ENCODE measurements around the gene CPAMD8.

Gene CPAMD8

GRCh38 chr19:17061205-17061604 is 34.6 kb upstream of the CPAMD8 start:
- Histone ChIP-seq H3K27ac (ENCODE audit: low read length) (no peak overlapping the region), H3K4me3 (ENCODE audit: low read depth in 1 of 2, low read length in 2 of 2) (no peak overlapping the region), H3K4me1 (ENCODE audit: control insufficient read depth in 1 of 2, insufficient read depth in 2 of 2, low read length in 2 of 2) (no peaks in the 10 kb centered on the region), H3K27me3 (ENCODE audit: low read depth, low read length) (no peaks in the 10 kb centered on the region), H3K9me3 (ENCODE audit: control insufficient read depth in 1 of 2, low read length in 2 of 2) (peaks cover 3 to 16% of the 10 kb centered on the region in 2 donors), H3K36me3 (ENCODE audit: control insufficient read depth in 1 of 2, insufficient read depth in 2 of 2, low read length in 2 of 2) (peaks cover 19 to 25% of the 10 kb centered on the region in 2 donors)

- H3K9me3 ChIP-seq (ENCODE audit: control insufficient read depth in 1 of 2, low read length in 2 of 2) = peaks cover 3 to 16% of the 10 kb centered on the region in 2 donors
- no peak overlapping the region for H3K27ac ChIP-seq (ENCODE audit: low read length)
- H3K36me3 ChIP-seq (ENCODE audit: control insufficient read depth in 1 of 2, insufficient read depth in 2 of 2, low read length in 2 of 2) = peaks cover 19 to 25% of the 10 kb centered on the region in 2 donors
- H3K27me3 ChIP-seq (ENCODE audit: low read depth, low read length) = no peaks in the 10 kb centered on the region
- no peak overlapping the region for H3K4me3 ChIP-seq (ENCODE audit: low read depth in 1 of 2, low read length in 2 of 2)
- H3K4me1 ChIP-seq (ENCODE audit: control insufficient read depth in 1 of 2, insufficient read depth in 2 of 2, low read length in 2 of 2) = no peaks in the 10 kb centered on the region
Observed at GRCh38 chr19:17060802-17061201, 34.2 kb upstream of the CPAMD8 start.

GRCh38 chr19:17058236-17058635 is 31.6 kb upstream of the CPAMD8 start:
- H3K4me3 ChIP-seq (ENCODE audit: low read depth in 1 of 2, low read length in 2 of 2) = no peak overlapping the region
- peaks cover 19 to 31% of the 10 kb centered on the region in 2 donors for H3K36me3 ChIP-seq (ENCODE audit: control insufficient read depth in 1 of 2, insufficient read depth in 2 of 2, low read length in 2 of 2)
- H3K9me3 ChIP-seq (ENCODE audit: control insufficient read depth in 1 of 2, low read length in 2 of 2) = peaks cover 3 to 16% of the 10 kb centered on the region in 2 donors
- no peaks in the 10 kb centered on the region for H3K27me3 ChIP-seq (ENCODE audit: low read depth, low read length)
- no peak overlapping the region for H3K27ac ChIP-seq (ENCODE audit: low read length)
- H3K4me1 ChIP-seq (ENCODE audit: control insufficient read depth in 1 of 2, insufficient read depth in 2 of 2, low read length in 2 of 2) = no peaks in the 10 kb centered on the region

- Histone ChIP-seq H3K27me3 (ENCODE audit: low read depth, low read length) (no peaks in the 10 kb centered on the region), H3K4me1 (ENCODE audit: control insufficient read depth in 1 of 2, insufficient read depth in 2 of 2, low read length in 2 of 2) (no peaks in the 10 kb centered on the region), H3K4me3 (ENCODE audit: low read depth in 1 of 2, low read length in 2 of 2) (no peak overlapping the region), H3K36me3 (ENCODE audit: control insufficient read depth in 1 of 2, insufficient read depth in 2 of 2, low read length in 2 of 2) (peaks cover 19 to 31% of the 10 kb centered on the region in 2 donors), H3K27ac (ENCODE audit: low read length) (no peak overlapping the region), H3K9me3 (ENCODE audit: control insufficient read depth in 1 of 2, low read length in 2 of 2) (peaks cover 3 to 16% of the 10 kb centered on the region in 2 donors)
Observed at GRCh38 chr19:17055636-17056035, 29.0 kb upstream of the CPAMD8 start.

GRCh38 chr19:17054746-17055145 is 28.1 kb upstream of the CPAMD8 start:
- peaks cover 19 to 34% of the 10 kb centered on the region in 2 donors for H3K36me3 ChIP-seq (ENCODE audit: control insufficient read depth in 1 of 2, insufficient read depth in 2 of 2, low read length in 2 of 2)
- H3K27me3 ChIP-seq (ENCODE audit: low read depth, low read length) = no peaks in the 10 kb centered on the region
- H3K4me1 ChIP-seq (ENCODE audit: control insufficient read depth in 1 of 2, insufficient read depth in 2 of 2, low read length in 2 of 2) = no peaks in the 10 kb centered on the region
- H3K4me3 ChIP-seq (ENCODE audit: low read depth in 1 of 2, low read length in 2 of 2) = no peak overlapping the region
- no peak overlapping the region for H3K27ac ChIP-seq (ENCODE audit: low read length)
- H3K9me3 ChIP-seq (ENCODE audit: control insufficient read depth in 1 of 2, low read length in 2 of 2) = peaks cover 3 to 16% of the 10 kb centered on the region in 2 donors

GRCh38 chr19:17052439-17052838 is 25.8 kb upstream of the CPAMD8 start:
- peaks cover 0 to 22% of the 10 kb centered on the region in 2 donors for H3K36me3 ChIP-seq (ENCODE audit: control insufficient read depth in 1 of 2, insufficient read depth in 2 of 2, low read length in 2 of 2)
- no peaks in the 10 kb centered on the region for H3K4me1 ChIP-seq (ENCODE audit: control insufficient read depth in 1 of 2, insufficient read depth in 2 of 2, low read length in 2 of 2)
- H3K27ac ChIP-seq (ENCODE audit: low read length) = no peak overlapping the region
- no peaks in the 10 kb centered on the region for H3K9me3 ChIP-seq (ENCODE audit: control insufficient read depth in 1 of 2, low read length in 2 of 2)
- no peak overlapping the region for H3K4me3 ChIP-seq (ENCODE audit: low read depth in 1 of 2, low read length in 2 of 2)
- H3K27me3 ChIP-seq (ENCODE audit: low read depth, low read length) = no peaks in the 10 kb centered on the region

GRCh38 chr19:17049711-17050280 is 23.2 kb upstream of the CPAMD8 start:
- H3K27ac ChIP-seq (ENCODE audit: low read length) = no peak overlapping the region
- H3K36me3 ChIP-seq (ENCODE audit: control insufficient read depth in 1 of 2, insufficient read depth in 2 of 2, low read length in 2 of 2) = peaks cover 0 to 18% of the 10 kb centered on the region in 2 donors
- no peaks in the 10 kb centered on the region for H3K27me3 ChIP-seq (ENCODE audit: low read depth, low read length)
- H3K4me1 ChIP-seq (ENCODE audit: control insufficient read depth in 1 of 2, insufficient read depth in 2 of 2, low read length in 2 of 2) = no peaks in the 10 kb centered on the region
- no peaks in the 10 kb centered on the region for H3K9me3 ChIP-seq (ENCODE audit: control insufficient read depth in 1 of 2, low read length in 2 of 2)
- H3K4me3 ChIP-seq (ENCODE audit: low read depth in 1 of 2, low read length in 2 of 2) = no peak overlapping the region

- peaks cover 0 to 15% of the 10 kb centered on the region in 2 donors for H3K36me3 ChIP-seq (ENCODE audit: control insufficient read depth in 1 of 2, insufficient read depth in 2 of 2, low read length in 2 of 2)
- H3K27me3 ChIP-seq (ENCODE audit: low read depth, low read length) = no peaks in the 10 kb centered on the region
Observed at GRCh38 chr19:17048885-17049453, 22.4 kb upstream of the CPAMD8 start.

GRCh38 chr19:17045907-17046502 is 19.4 kb upstream of the CPAMD8 start:
- no peak overlapping the region for H3K4me3 ChIP-seq (ENCODE audit: low read depth in 1 of 2, low read length in 2 of 2)
- H3K36me3 ChIP-seq (ENCODE audit: control insufficient read depth in 1 of 2, insufficient read depth in 2 of 2, low read length in 2 of 2) = peaks cover 0 to 12% of the 10 kb centered on the region in 2 donors
- H3K27me3 ChIP-seq (ENCODE audit: low read depth, low read length) = no peaks in the 10 kb centered on the region
- no peaks in the 10 kb centered on the region for H3K9me3 ChIP-seq (ENCODE audit: control insufficient read depth in 1 of 2, low read length in 2 of 2)
- H3K27ac ChIP-seq (ENCODE audit: low read length) = no peak overlapping the region
- H3K4me1 ChIP-seq (ENCODE audit: control insufficient read depth in 1 of 2, insufficient read depth in 2 of 2, low read length in 2 of 2) = peaks cover 5 to 6% of the 10 kb centered on the region in 2 donors

More at GRCh38 chr19:17048885-17049453, 22.4 kb upstream of the CPAMD8 start:
- no peak overlapping the region for H3K27ac ChIP-seq (ENCODE audit: low read length)
- no peaks in the 10 kb centered on the region for H3K4me1 ChIP-seq (ENCODE audit: control insufficient read depth in 1 of 2, insufficient read depth in 2 of 2, low read length in 2 of 2)
- no peak overlapping the region for H3K4me3 ChIP-seq (ENCODE audit: low read depth in 1 of 2, low read length in 2 of 2)
- no peaks in the 10 kb centered on the region for H3K9me3 ChIP-seq (ENCODE audit: control insufficient read depth in 1 of 2, low read length in 2 of 2)

- Histone ChIP-seq H3K9me3 (ENCODE audit: control insufficient read depth in 1 of 2, low read length in 2 of 2) (no peaks in the 10 kb centered on the region), H3K4me1 (ENCODE audit: control insufficient read depth in 1 of 2, insufficient read depth in 2 of 2, low read length in 2 of 2) (peaks cover 5 to 6% of the 10 kb centered on the region in 2 donors), H3K27me3 (ENCODE audit: low read depth, low read length) (no peaks in the 10 kb centered on the region), H3K36me3 (ENCODE audit: control insufficient read depth in 1 of 2, insufficient read depth in 2 of 2, low read length in 2 of 2) (no peaks in the 10 kb centered on the region), H3K27ac (ENCODE audit: low read length) (no peak overlapping the region), H3K4me3 (ENCODE audit: low read depth in 1 of 2, low read length in 2 of 2) (no peak overlapping the region)
Observed at GRCh38 chr19:17043744-17044143, 17.1 kb upstream of the CPAMD8 start.

- Histone ChIP-seq H3K27me3 (ENCODE audit: low read depth, low read length) (no peaks in the 10 kb centered on the region), H3K36me3 (ENCODE audit: control insufficient read depth in 1 of 2, insufficient read depth in 2 of 2, low read length in 2 of 2) (no peaks in the 10 kb centered on the region), H3K9me3 (ENCODE audit: control insufficient read depth in 1 of 2, low read length in 2 of 2) (no peaks in the 10 kb centered on the region), H3K4me3 (ENCODE audit: low read depth in 1 of 2, low read length in 2 of 2) (no peak overlapping the region), H3K27ac (ENCODE audit: low read length) (no peak overlapping the region), H3K4me1 (ENCODE audit: control insufficient read depth in 1 of 2, insufficient read depth in 2 of 2, low read length in 2 of 2) (peaks cover 5 to 6% of the 10 kb centered on the region in 2 donors)
Observed at GRCh38 chr19:17041976-17042375, 15.4 kb upstream of the CPAMD8 start.
